IPS-18a (cell line): Measurements from ENCODE around the gene DDX52.
"Not testable (repeated sequence)": the region's sequence is repeated elsewhere in the genome, so short reads cannot be mapped to it uniquely, and the experiment has no call there.

Experiments
- H3K27ac ChIP-seq: one replicate; pipeline ENCODE4 v1.5.1; 2013; ENCODE audit warnings: low read length
- H3K27me3 ChIP-seq: one replicate; pipeline ENCODE4 v1.6.1; 2013; ENCODE audit warnings: mild to moderate bottlenecking, low read length; ENCODE audit not compliant: control insufficient read depth, insufficient read depth
- H3K36me3 ChIP-seq: one replicate; pipeline ENCODE4 v1.6.1; 2013; ENCODE audit warnings: low read depth, low read length; ENCODE audit not compliant: control insufficient read depth
- H3K4me1 ChIP-seq: one replicate; pipeline ENCODE4 v1.6.1; 2013; ENCODE audit warnings: low read depth, low read length; ENCODE audit not compliant: control insufficient read depth
- H3K4me3 ChIP-seq: one replicate; pipeline ENCODE4 v1.5.1; 2013; ENCODE audit warnings: low read length
- H3K9ac ChIP-seq: one replicate; pipeline ENCODE4 v1.6.1; 2013; ENCODE audit warnings: mild to moderate bottlenecking, low read length, moderate library complexity
- H3K9me3 ChIP-seq: one replicate; pipeline ENCODE4 v1.6.1; 2013; ENCODE audit warnings: low read depth, low read length; ENCODE audit not compliant: control insufficient read depth

The DDX52 gene

GRCh38 chr17:37643118-37643766 lies at the start of gene DDX52:
Gene DDX52, minus strand, starts transcription at chr17:37643446. Its CDS starts 26 bp downstream, at chr17:37643420.
- peaks cover 9% of the 10 kb centered on the region for H3K4me1 ChIP-seq
- H3K9me3 ChIP-seq, result no peaks in the 10 kb centered on the region
- peak within 1 kb of the TSS; percentile 100 for H3K4me3 ChIP-seq
- H3K9ac ChIP-seq, result peak within 1 kb of the TSS; percentile 98
- peaks cover 22% of the 10 kb centered on the region for H3K36me3 ChIP-seq
- peaks cover 44% of the 10 kb centered on the region for H3K27me3 ChIP-seq
- H3K27ac ChIP-seq, result peak within 1 kb of the TSS; percentile 83

GRCh38 chr17:37691807-37692206 lies 48.6 kb upstream of the DDX52 start:
- no peaks in the 10 kb centered on the region for H3K27me3 ChIP-seq
- H3K36me3 ChIP-seq, result no peaks in the 10 kb centered on the region
- H3K9me3 ChIP-seq, result no peaks in the 10 kb centered on the region
- H3K9ac ChIP-seq, result no peak overlapping the region
- H3K4me3 ChIP-seq, result no peak overlapping the region
- no peak overlapping the region for H3K27ac ChIP-seq
- H3K4me1 ChIP-seq, result no peaks in the 10 kb centered on the region

- Histone ChIP-seq H3K36me3 (no peaks in the 10 kb centered on the region), H3K27ac (no peak overlapping the region), H3K9me3 (no peaks in the 10 kb centered on the region), H3K4me3 (no peak overlapping the region), H3K4me1 (no peaks in the 10 kb centered on the region), H3K27me3 (no peaks in the 10 kb centered on the region), H3K9ac (no peak overlapping the region)
These were observed 46.1 kb upstream of the DDX52 start for GRCh38 chr17:37689317-37689716.

- no peaks in the 10 kb centered on the region for H3K27me3 ChIP-seq
- no peaks in the 10 kb centered on the region for H3K36me3 ChIP-seq
- no peaks in the 10 kb centered on the region for H3K9me3 ChIP-seq
- no peaks in the 10 kb centered on the region for H3K4me1 ChIP-seq
- H3K4me3 ChIP-seq, result no peak overlapping the region
- no peak overlapping the region for H3K27ac ChIP-seq
- H3K9ac ChIP-seq, result no peak overlapping the region
These were observed 40.3 kb upstream of the DDX52 start for GRCh38 chr17:37683454-37683984.

- no peaks in the 10 kb centered on the region for H3K36me3 ChIP-seq
- no peak overlapping the region for H3K4me3 ChIP-seq
- H3K9ac ChIP-seq, result no peak overlapping the region
- H3K27me3 ChIP-seq, result no peaks in the 10 kb centered on the region
- H3K9me3 ChIP-seq, result no peaks in the 10 kb centered on the region
- H3K27ac ChIP-seq, result no peak overlapping the region
- H3K4me1 ChIP-seq, result no peaks in the 10 kb centered on the region
These were observed 38.8 kb upstream of the DDX52 start for GRCh38 chr17:37682007-37682406.

- H3K4me3 ChIP-seq, result not testable (repeated sequence)
These were observed 36.7 kb upstream of the DDX52 start for GRCh38 chr17:37679995-37680394.

GRCh38 chr17:37678036-37678435 lies 34.8 kb upstream of the DDX52 start:
- no peaks in the 10 kb centered on the region for H3K36me3 ChIP-seq
- H3K4me1 ChIP-seq, result no peaks in the 10 kb centered on the region

More at GRCh38 chr17:37679995-37680394, 36.7 kb upstream of the DDX52 start:
- not testable (repeated sequence) for H3K27me3 ChIP-seq, H3K9me3 ChIP-seq, H3K27ac ChIP-seq, H3K4me1 ChIP-seq, H3K9ac ChIP-seq, H3K36me3 ChIP-seq

GRCh38 chr17:37677021-37677420 lies 33.8 kb upstream of the DDX52 start:
- no peaks in the 10 kb centered on the region for H3K27me3 ChIP-seq
- no peak overlapping the region for H3K27ac ChIP-seq
- no peak overlapping the region for H3K4me3 ChIP-seq
- H3K9me3 ChIP-seq, result no peaks in the 10 kb centered on the region
- no peaks in the 10 kb centered on the region for H3K36me3 ChIP-seq
- no peaks in the 10 kb centered on the region for H3K4me1 ChIP-seq
- no peak overlapping the region for H3K9ac ChIP-seq

More at GRCh38 chr17:37678036-37678435, 34.8 kb upstream of the DDX52 start:
- H3K4me3 ChIP-seq, result no peak overlapping the region
- no peak overlapping the region for H3K27ac ChIP-seq
- no peak overlapping the region for H3K9ac ChIP-seq
- no peaks in the 10 kb centered on the region for H3K9me3 ChIP-seq
- no peaks in the 10 kb centered on the region for H3K27me3 ChIP-seq

GRCh38 chr17:37676115-37676925 lies 33.1 kb upstream of the DDX52 start:
- Histone ChIP-seq H3K36me3 (no peaks in the 10 kb centered on the region), H3K27ac (no peak overlapping the region), H3K27me3 (no peaks in the 10 kb centered on the region)

GRCh38 chr17:37674511-37674910 lies 31.3 kb upstream of the DDX52 start:
- H3K36me3 ChIP-seq, result no peaks in the 10 kb centered on the region
- H3K27ac ChIP-seq, result no peak overlapping the region
- no peaks in the 10 kb centered on the region for H3K27me3 ChIP-seq
- H3K4me3 ChIP-seq, result no peak overlapping the region
- H3K9ac ChIP-seq, result no peak overlapping the region
- H3K4me1 ChIP-seq, result no peaks in the 10 kb centered on the region
- no peaks in the 10 kb centered on the region for H3K9me3 ChIP-seq

More at GRCh38 chr17:37676115-37676925, 33.1 kb upstream of the DDX52 start:
- Histone ChIP-seq H3K4me1 (no peaks in the 10 kb centered on the region), H3K9me3 (no peaks in the 10 kb centered on the region), H3K4me3 (no peak overlapping the region), H3K9ac (no peak overlapping the region)

GRCh38 chr17:37673386-37673785 lies 30.1 kb upstream of the DDX52 start:
- Histone ChIP-seq H3K9me3 (no peaks in the 10 kb centered on the region), H3K4me1 (no peaks in the 10 kb centered on the region), H3K27me3 (no peaks in the 10 kb centered on the region), H3K4me3 (no peak overlapping the region), H3K9ac (no peak overlapping the region), H3K27ac (no peak overlapping the region), H3K36me3 (no peaks in the 10 kb centered on the region)
